Measurements from ENCODE around the gene MYBPHL.

DNA sequence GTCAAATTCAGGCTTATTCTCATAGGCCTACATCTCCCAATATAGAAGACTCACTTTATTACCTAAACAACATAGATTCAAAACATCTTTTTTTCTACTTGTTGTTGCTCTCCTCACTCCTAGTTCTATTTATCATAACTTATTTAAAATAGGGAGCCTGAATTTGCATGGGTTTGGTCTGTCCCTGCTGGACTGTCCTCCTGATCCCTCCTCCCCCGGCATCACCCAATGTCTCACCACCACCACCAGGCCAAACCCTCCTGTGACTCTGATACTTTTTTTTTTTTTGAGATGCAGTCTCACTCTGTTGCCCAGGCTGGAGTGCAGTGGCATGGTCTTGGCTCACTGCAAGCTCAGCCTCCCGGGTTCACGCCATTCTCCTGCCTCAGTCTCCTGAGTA, 31.8 kb upstream of the MYBPHL start:
- TF ChIP-seq, protein P1, sequence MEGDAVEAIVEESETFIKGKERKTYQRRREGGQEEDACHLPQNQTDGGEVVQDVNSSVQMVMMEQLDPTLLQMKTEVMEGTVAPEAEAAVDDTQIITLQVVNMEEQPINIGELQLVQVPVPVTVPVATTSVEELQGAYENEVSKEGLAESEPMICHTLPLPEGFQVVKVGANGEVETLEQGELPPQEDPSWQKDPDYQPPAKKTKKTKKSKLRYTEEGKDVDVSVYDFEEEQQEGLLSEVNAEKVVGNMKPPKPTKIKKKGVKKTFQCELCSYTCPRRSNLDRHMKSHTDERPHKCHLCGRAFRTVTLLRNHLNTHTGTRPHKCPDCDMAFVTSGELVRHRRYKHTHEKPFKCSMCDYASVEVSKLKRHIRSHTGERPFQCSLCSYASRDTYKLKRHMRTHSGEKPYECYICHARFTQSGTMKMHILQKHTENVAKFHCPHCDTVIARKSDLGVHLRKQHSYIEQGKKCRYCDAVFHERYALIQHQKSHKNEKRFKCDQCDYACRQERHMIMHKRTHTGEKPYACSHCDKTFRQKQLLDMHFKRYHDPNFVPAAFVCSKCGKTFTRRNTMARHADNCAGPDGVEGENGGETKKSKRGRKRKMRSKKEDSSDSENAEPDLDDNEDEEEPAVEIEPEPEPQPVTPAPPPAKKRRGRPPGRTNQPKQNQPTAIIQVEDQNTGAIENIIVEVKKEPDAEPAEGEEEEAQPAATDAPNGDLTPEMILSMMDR (IDR thresholded peaks at IDR 0.05), result no peak
- TF ChIP-seq POLR2A (IDR thresholded peaks at IDR 0.05), result no peak

All from uterus (tissue), 2 donors.